HG03025 (cell line): ENCODE results near the gene CDK14.
A peak's percentile ranks its signal among the peaks of the same experiment; 100 is the strongest.

ENCODE experiments used
- ATAC-seq: cut with Tn5 transposase; IDR thresholded peaks from one replicate; pipeline ENCODE4 v1.9.1; 2021; ENCODE audit warnings: mild to moderate bottlenecking, moderate library complexity; ENCODE audit not compliant: unreplicated experiment, low FRiP score

Gene CDK14

GRCh38 chr7:90677486-90678404 is 81.6 kb downstream of the CDK14 start:
- ATAC-seq, result no peak

GRCh38 chr7:90678986-90679385 is 82.9 kb downstream of the CDK14 start:
- ATAC-seq, result no peak

GRCh38 chr7:90680484-90680883 is 84.4 kb downstream of the CDK14 start:
- no peak for ATAC-seq

- no peak for ATAC-seq
Measured at GRCh38 chr7:90681336-90682022, 85.4 kb downstream of the CDK14 start.

GRCh38 chr7:90686146-90686545 is 90.0 kb downstream of the CDK14 start:
- ATAC-seq, result no peak

- no peak for ATAC-seq
Measured at GRCh38 chr7:90688810-90689209, 92.7 kb downstream of the CDK14 start.

- no peak for ATAC-seq
Measured at GRCh38 chr7:90689260-90689659, 93.1 kb downstream of the CDK14 start.

- no peak for ATAC-seq
Measured at GRCh38 chr7:90690159-90690858, 94.2 kb downstream of the CDK14 start.

- no peak for ATAC-seq
Measured at GRCh38 chr7:90692396-90692795, 96.3 kb downstream of the CDK14 start.

GRCh38 chr7:90692947-90693346 is 96.8 kb downstream of the CDK14 start:
- ATAC-seq, result no peak

- ATAC-seq, result no peak
Measured at GRCh38 chr7:90693939-90694338, 97.8 kb downstream of the CDK14 start.

- ATAC-seq, result no peak
Measured at GRCh38 chr7:90698616-90699015, 102.5 kb downstream of the CDK14 start.

- no peak for ATAC-seq
Measured at GRCh38 chr7:90701021-90701420, 104.9 kb downstream of the CDK14 start.

GRCh38 chr7:90701771-90702170 is 105.7 kb downstream of the CDK14 start:
- no peak for ATAC-seq

- ATAC-seq, result no peak
Measured at GRCh38 chr7:90705391-90706071, 109.4 kb downstream of the CDK14 start.

GRCh38 chr7:90706072-90706716 is 110.1 kb downstream of the CDK14 start:
- ATAC-seq, result no peak

GRCh38 chr7:90708841-90709317 is 112.8 kb downstream of the CDK14 start:
- ATAC-seq, result peak; percentile 76

- ATAC-seq, result peak; percentile 40
Measured at GRCh38 chr7:90709501-90710465, 113.7 kb downstream of the CDK14 start.

- no peak for ATAC-seq
Measured at GRCh38 chr7:90710466-90710850, 114.3 kb downstream of the CDK14 start.
